NCI-H345 treated with DMSO at 0.1 percent for 48 hours (cell line): ENCODE measurements around the gene GON4L.
"Not testable (repeated sequence)": the region's sequence is repeated elsewhere in the genome, so short reads cannot be mapped to it uniquely, and the experiment has no call there.

Experiments
- DNase-seq: peaks from one replicate; lab custom pipeline; 2025; ENCODE audit not compliant: unreplicated experiment; lab: John Stamatoyannopoulos, UW

GON4L gene, protein sequence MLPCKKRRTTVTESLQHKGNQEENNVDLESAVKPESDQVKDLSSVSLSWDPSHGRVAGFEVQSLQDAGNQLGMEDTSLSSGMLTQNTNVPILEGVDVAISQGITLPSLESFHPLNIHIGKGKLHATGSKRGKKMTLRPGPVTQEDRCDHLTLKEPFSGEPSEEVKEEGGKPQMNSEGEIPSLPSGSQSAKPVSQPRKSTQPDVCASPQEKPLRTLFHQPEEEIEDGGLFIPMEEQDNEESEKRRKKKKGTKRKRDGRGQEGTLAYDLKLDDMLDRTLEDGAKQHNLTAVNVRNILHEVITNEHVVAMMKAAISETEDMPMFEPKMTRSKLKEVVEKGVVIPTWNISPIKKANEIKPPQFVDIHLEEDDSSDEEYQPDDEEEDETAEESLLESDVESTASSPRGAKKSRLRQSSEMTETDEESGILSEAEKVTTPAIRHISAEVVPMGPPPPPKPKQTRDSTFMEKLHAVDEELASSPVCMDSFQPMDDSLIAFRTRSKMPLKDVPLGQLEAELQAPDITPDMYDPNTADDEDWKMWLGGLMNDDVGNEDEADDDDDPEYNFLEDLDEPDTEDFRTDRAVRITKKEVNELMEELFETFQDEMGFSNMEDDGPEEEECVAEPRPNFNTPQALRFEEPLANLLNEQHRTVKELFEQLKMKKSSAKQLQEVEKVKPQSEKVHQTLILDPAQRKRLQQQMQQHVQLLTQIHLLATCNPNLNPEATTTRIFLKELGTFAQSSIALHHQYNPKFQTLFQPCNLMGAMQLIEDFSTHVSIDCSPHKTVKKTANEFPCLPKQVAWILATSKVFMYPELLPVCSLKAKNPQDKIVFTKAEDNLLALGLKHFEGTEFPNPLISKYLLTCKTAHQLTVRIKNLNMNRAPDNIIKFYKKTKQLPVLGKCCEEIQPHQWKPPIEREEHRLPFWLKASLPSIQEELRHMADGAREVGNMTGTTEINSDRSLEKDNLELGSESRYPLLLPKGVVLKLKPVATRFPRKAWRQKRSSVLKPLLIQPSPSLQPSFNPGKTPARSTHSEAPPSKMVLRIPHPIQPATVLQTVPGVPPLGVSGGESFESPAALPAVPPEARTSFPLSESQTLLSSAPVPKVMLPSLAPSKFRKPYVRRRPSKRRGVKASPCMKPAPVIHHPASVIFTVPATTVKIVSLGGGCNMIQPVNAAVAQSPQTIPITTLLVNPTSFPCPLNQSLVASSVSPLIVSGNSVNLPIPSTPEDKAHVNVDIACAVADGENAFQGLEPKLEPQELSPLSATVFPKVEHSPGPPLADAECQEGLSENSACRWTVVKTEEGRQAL (N-terminal part only)

DNA sequence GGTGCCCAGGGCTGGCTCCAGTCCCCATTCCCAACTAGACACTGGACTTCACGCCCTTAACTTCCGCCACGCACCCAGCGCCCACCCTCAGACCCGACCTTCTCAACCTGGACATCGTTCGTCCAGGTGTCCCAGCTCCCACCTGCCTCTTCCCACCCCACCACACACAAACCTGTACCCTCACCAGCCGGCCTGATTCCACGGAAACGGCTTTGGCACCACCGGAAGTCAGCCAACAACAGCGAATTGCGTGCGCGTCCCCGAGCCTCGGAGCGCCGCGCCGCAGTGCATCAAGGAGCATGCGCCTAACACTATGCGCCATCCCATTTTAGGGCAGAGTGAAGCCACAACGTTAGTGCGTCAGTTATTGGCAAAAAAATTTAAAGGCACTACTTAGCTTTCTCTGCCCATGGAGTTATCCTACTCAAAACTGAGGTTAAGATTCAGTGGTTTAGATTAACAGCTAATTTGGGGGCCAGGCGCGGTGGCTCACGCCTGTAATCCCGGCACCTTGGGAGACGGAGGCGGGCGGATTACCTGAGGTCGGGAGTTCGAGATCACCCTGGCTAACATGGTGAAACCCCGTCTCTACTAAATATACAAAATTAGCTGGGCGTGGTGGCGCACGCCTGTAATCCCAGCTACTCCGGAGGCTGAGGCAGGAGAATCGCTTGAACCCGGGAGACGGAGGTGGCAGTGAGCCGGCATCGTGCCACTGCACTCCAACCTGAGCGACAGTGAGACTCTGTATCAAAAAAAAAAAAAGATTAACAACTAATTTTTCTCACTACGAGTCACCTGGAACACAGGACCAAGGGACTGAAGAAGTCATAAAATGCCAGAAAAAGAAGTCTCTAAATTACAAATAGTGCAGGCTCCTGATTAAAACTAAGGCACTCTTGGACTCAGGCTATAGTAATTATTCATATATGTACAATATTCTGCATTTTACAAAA, at the start of gene GON4L:
TSS of gene GON4L (minus strand) at position 240 of the 956 bp plus-strand sequence. CDS start 3,434 bp downstream, outside the sequence.
- peak; percentile 100 for DNase-seq

DNA sequence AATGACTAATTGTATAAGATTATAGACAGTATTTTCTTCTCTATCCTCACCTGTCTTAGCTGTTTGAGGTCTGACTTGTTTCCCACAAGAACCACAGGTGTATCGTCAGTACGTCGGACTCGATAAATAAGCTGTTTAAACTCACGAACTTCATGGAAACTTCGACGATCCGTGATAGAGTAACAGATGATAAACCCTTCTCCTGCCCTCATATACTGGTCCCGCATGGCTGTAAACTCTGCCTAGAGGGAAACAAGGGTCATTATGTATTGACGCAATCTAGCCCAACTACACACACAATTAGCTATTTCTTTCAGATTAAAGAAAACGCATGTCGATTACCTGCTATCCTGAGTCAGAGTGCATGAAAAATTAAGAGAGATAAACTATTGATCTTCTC, 47.2 kb upstream of the GON4L start:
- no peak for DNase-seq

DNA sequence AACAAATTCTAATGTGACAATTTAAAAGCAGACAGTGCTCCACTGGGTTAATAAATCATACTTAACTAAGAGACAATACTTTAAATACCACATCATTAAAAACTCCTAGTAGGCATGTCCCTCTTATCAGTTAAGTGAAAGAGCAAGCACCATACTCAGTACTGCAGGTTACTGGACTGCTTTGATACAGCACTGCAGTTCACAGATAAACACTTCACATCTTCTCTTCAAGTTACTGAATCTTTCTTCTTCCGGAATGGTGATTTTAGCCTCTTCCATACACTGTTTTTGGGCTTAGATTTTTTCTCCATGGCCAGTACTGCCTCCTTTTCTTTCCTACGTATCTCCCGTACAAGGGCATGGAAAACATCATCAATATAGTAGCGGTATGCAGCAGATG, 43.1 kb upstream of the GON4L start:
- DNase-seq, result no peak

DNA sequence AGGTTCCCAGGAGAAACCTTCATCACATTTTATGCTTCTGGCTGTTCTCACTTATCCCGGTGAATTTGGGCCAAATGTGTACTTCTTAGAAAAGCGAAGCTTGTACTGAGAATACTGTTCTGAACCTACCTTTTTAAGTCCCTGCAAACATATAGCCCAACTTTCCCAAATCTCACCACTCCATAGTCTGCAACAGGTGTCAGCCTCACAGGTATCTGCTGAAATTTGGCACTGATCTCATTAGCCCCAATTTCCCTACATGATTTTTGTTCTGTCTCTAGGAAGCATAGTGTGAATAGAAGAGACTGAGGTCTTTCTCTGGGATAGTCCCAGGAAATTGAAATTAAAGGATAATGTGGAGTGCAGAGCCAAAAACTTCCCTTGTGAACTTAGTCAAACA, 42.7 kb upstream of the GON4L start:
- no peak for DNase-seq

DNA sequence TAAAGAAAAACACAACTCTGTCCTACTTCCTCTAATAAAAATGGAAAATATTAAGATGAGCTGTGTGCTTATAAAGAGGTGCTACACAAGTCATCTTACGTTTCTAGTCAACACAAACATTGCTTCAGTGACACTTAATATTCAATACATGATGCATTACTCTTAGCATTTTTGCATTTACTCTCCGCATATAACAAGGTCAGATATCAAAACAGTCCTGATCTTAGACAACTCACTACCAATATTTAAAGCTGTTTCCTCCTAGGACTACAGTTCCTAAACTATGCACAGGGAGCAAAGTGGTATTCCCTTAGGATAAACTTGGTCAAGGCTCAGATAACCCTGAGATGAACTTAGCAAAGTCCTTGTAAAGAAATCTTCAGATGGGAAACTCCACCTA, 41.9 kb upstream of the GON4L start:
- no peak for DNase-seq

DNA sequence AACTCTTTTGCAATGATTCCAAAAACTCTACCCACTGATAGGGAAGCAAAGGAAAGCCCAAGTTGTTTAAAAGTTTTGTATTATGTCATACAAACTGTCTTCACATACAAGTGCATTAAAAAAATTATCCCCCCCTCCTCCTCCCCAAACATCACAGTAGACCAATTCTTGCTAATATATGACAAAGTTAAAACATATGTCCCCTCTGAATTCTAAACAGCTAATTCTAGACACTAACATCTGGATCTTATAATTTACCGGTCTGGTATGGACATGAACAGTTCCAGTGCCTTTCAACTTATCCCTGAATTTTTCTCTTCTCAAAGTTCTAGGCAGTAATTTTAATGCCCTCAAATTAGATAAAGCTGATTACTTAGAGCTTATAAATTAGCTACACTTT, 40.7 kb upstream of the GON4L start:
- no peak for DNase-seq

DNA sequence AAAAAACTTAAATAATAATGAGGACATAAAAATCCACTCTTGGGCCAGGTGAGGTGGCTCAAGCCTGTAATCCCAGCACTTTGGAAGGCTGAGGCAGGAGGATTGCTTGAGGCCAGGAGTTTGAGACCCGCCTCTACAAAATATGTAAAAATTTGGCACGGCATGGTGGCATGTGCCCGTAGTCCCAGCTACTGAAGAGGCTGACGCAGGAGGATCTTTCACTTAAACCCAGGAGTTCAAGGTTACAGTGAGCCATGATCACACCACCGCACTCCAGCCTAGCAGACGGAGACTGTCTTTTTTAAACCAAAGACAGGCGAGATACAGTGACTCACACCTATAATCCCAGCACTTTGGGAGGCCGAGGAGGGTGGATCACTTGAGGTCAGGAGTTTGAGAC, 39.5 kb upstream of the GON4L start:
- DNase-seq, result not testable (repeated sequence)

DNA sequence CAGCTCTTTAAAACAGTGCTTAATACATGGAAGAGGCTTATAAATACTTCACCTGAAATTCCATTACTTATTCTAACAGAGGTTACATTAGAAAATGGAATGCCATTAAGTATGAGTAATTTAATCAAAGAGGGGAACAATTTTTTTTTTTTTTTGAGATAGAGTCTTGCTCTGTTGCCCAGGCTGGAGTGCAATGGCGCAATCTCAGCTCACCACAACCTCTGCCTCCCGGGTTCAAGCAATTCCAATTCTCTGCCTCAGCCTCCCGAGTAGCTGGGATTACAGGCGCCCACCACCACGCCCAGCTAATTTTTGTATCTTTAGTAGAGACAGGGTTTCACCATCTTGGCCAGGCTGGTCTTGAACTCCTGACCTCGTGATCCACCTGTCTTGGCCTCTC, 38.6 kb upstream of the GON4L start:
- not testable (repeated sequence) for DNase-seq

DNA sequence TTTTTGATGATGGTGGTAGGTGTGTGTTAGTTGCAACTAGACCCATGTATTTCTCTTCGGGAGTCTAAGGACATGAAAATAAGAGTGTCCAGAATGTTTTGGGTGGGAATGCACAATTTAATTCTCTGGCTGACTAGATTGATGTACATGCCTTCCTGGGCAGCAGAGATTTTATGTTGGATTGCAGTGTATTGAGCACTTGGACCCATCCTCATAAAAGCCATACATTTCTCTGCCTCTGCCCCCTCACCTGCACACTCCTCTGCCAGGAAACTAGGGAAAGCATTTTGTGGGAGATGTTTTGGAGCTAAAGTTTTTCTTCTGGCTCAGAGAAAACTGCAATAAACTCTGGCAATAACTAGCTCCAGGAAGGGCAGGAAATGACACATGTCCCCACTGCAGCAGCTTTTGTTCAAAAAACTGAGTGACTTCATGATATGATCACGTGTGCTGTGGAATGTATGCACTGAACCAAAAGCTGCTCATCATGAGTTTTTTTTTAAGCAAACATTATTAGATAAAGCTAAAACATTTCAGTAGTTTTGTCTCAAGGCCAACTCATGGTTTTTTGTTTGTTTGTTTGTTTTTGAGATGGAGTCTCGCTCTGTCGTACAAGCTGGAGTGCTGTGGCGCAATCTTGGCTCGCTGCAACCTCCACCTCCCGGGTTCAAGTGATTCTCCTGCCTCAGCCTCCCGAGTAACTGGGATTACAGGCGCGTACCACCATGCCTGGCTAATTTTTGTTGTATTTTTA, 36.6 kb upstream of the GON4L start:
- no peak for DNase-seq

DNA sequence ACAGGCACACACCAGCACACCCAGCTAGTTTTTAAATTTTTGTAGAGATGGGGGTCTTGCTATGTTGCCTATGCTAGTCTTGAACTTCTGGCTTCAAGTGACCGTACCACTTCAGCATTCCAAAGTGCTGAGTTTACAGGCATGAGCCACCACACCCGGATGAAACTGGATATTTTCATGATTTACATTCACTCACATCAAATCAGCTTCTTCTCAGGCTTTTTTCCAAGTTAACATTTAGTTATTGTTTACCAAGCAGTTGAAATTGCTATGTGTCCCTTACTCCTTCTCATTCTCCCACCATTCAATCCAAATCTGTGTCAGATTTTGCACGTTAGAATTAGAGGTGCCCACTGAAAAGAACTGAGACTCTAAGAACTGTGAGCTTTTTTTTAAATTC, 35.8 kb upstream of the GON4L start:
- no peak for DNase-seq

DNA sequence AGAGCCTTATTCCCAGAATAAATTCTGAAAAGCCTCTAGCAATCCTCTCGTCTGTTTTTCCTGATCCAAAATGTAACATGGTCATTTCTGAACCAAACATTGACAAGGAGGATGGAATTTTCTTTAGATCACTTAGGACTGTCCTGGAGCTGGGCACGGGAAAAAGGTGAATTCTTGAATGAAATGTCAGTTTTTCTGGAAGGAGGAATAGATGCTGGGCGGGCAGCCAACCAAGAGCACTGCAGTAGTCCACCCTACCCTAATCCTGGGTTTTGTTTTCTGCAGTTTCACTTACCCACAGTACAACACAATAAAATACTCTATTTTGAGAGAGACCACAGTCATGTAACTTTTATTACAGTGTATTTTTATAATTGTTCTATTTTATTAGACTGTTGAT, 33.2 kb upstream of the GON4L start:
- DNase-seq, result no peak

DNA sequence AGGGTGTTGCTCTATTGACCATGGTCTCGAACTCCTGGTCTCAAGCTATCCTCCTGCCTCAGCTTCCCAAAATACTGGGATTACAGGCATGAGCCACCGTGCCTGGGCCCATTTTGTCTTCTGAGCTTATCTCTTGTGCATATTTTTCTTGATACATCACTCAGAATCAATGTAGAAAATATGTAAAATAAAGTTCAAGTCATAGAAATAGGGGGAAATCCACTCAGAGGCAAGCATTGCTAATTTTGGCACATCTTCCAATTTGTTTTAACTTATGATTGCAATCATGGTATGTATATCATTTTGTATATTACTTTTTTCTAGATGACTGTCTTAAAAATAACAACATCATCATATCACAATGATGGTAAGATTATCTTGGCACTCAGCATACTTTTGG, 32.6 kb upstream of the GON4L start:
- DNase-seq, result no peak

DNA sequence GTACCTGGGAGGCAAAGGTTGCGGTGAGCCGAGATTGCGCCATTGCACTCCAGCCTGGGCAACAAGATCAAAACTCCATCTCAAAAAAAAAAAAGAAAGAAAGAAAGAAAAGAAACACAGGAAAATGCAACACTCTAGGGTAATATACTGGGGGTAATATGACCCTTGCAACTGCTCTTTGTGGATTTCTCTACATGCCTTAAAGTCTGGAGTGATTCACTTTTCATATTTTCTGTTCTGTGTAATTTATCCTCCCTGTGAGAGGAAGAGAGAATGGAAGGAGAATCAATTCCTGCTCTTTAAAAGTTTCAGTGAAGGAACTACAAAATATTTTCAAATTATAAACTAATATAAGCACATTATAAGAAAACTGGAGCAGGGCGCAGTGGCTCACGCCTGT, 31.5 kb upstream of the GON4L start:
- no peak for DNase-seq

DNA sequence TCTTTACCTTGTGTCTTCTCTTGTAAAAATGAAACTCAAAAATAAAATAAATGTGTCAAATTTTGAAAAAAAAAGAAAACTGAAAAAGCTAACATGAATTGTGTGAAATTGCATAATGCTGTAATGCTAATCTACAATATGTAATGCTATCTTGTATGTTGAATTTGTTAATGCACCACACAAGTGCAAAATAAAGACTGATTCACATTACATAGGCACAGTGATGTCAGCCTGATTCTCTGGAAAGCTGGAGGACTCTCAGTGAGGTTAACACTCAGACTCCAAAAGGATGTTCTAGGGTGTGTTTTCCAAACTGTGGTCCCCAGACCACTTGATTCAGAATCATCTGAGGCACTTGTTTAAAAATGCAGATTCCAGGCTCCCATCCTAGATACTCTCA, 28.0 kb upstream of the GON4L start:
- DNase-seq, result no peak

DNA sequence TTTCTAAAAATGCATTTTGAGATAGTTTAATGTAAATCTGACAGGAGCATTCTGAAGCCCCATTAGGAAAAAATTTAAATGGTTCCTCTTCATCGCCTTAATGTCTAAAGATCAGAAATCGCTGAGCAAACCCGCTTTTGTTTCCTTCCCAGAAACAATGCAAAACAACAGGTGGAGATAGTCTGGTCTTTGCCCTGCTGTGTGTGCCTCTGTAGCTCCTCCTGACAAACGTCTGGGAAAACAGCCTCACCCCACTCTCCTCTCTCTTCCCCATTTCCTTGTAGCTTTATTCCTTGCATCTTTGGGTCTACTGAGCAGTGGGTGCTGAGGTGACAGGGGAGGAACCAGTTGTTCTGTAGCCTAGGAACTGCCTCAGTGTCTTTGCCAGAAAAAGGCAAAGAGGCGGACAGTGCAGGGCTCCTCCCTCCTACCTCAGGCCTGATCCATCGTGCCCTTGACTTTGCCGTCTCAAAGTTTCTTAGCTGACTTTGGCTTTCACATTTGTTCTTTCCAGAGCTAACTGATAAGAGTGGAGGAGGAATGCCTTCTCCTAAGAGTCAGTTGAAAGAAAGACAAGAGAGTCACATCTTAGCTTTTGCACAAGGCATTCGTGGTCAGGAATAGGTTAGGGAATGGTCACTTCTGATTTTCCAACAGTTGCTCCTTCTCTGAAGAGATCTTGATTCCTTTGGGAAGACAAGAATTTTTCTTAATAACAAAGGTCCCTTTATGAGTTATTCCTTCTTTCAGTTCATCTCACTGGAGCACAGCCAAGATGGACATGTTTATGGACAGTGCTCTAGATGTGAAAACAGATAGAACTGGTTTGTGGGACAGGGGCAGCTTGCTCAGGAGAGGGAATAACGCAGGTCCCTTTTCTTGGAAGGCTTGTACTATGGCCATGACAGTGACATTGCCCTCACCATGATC, 27.3 kb upstream of the GON4L start:
- DNase-seq, result no peak

DNA sequence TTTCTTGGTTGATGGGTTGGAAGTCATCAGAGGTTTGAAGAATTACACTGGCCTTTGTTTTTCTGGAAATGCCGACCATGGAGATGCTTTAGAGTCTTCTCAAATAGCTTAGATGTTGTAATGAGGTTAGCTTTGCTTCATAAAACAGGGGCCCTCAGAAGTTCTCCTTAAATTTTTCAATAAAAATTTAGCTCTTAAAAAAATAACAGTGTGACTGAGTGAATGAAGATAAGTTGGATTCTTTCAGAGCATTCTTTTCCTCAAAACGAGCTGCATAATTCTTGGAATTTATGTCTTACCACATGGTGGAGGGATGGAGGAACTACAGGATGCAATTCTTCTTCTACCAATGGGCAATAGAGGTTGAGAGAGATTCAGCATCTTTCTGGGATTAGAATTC, 25.8 kb upstream of the GON4L start:
- DNase-seq, result no peak

DNA sequence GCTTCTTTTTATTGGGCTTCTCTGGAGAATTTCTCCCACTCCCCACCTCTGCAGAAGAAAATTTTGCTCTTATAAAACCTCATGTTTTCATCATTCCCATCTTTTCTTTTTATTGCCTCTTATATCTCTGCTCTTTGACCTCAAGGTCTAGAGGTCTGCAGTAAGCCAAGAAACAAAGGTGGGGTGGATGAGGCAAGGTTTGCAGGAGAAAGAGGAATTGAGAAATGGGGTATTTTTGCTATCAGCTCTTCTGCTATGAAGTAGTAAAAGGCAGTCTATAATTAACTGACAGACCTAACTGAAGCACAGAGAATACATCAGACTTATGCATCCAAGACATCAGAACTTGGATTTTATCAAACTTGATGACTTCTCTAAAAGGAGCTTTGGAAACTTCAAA, 25.2 kb upstream of the GON4L start:
- DNase-seq, result no peak

DNA sequence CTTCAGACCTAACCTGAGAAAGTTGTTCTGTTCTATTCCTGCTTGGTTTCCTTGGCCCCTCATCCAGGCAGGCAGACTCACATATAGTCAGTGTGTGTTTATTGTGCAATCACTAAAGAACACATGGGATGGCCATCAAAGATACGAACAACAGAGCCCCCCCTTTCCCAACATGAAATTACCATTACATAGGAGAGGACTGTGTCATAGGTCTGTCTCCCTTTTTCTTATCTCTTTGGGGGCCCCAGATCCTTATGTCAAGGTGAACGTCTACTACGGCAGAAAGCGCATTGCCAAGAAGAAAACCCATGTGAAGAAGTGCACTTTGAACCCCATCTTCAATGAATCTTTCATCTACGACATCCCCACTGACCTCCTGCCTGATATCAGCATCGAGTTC, 23.9 kb upstream of the GON4L start:
- DNase-seq, result no peak
